ENCODE measurements around the gene AASS.

AASS gene

GRCh38 chr7:122118757-122119156, 25.3 kb downstream of the AASS start:
- no peak for DNase-seq (ENCODE audit: low read depth)

- DNase-seq (ENCODE audit: low read depth) = no peak
Observed at GRCh38 chr7:122103064-122103463, 41.0 kb downstream of the AASS start.

GRCh38 chr7:122100021-122100420, 44.0 kb downstream of the AASS start:
- DNase-seq (ENCODE audit: low read depth) = no peak

DNA sequence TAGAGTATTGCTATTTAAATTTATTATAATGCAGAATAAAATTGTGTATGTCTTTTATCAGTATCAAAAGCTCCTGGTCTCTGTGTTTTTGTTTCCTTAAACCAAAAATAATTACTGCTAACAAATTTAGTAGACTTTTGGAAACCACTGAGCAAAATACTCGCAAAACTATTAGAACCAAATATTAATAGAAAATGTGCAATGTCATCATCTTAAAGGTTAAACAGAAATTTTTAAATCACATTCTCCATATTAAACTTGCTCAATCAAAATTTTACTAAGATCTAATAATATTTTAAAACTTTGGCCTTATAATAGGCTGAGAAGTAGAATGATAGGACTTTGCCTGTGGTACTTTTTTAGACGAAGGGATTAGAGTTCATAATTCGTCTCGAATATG, 48.4 kb downstream of the AASS start:
- DNase-seq (ENCODE audit: low read depth) = no peak

DNA sequence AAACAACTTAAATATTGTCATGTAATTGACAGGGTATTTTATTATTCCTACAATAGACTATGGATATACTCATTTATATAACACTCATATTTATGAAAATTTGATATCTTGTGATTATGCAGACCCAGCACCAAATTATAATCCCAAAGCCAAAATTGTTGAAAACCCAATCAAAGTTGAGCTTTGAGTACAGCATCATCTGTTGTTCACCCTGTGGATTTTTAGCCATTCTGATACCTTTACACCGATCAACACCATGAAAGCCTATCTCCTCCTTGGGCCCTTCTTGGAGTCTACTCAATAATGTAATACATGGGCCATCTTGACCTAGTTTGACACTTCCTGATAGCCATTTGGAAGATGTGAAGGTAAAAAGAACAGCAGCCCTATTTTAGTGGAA, 49.5 kb downstream of the AASS start:
- no peak for DNase-seq (ENCODE audit: low read depth)

DNA sequence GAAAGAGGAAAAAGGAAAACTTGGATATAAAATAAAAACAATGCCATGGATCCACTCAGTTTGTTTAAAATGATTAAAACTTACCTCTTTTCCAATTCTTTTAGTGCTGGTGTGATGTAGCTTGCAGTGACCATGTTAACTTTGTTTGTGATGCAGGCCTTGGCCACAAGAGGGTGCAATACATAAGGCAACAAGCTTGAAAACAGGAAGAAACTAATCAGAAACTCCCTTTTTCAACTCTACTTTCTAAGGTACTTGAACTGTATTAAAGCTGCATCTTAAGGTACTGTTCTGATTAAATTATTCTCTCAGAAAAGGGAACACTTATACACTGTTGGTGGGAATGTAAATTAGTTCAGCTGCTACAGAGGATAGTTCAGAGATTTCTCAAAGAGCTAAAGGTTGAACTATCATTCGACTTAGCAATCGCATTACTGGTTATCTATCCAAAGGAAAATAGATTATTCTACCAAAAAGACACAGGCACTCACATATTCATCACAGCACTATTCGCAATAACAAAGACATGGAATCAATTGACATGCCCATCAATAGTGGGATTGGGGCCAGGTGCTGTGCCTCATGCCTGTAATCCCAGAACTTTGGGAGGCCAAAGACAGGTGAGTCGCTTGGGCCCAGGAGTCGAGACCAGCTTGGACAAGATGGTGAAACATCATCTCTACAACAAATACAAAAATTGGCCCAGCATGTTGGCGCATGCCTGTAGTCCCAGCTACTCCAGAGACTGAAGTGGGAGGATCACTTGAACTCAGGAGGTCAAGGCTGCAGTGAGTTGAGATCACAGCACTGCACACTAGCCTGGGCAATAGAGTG, 50.9 kb downstream of the AASS start:
- DNase-seq (ENCODE audit: low read depth) = peak; percentile 16

- DNase-seq (ENCODE audit: low read depth) = no peak
Observed at GRCh38 chr7:122082670-122083069, 61.4 kb downstream of the AASS start.

DNA sequence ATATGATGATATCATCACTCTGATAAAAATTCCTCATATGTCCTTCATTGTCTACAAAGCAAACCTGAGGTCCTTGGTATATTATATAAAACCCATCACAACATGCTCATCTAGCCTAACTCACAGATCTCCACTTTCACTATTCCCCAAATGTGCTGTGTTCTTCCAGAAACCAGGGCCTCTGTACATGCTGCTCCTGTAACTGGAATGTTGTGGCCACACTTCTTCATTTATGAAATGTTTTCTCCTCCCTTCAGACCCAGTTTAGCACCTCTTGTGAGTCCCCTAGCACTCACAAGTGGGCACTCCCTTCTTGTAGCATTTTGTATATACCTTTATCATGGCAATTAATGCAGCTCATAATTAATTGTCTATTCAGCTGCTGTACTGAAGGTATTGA, 61.9 kb downstream of the AASS start:
- DNase-seq (ENCODE audit: low read depth) = no peak

DNA sequence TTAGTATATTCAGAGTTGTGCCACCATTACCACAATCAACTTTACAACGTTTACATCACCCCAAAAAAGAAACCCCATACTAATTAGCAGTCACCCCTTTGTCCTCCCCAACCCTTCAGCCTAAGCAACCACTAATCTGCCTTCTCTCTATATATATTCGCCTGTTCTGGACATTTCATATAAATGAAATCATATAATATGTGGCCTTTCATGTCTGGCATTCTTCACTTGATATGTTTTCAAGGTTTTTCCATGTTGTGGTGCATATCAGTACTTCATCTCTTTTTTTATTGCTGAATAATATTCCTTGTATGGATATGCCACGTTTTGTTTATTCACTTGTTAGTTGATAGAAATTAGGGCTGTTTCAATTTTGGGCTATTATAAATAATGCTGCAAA, 70.4 kb downstream of the AASS start:
- no peak for DNase-seq (ENCODE audit: low read depth)

DNA sequence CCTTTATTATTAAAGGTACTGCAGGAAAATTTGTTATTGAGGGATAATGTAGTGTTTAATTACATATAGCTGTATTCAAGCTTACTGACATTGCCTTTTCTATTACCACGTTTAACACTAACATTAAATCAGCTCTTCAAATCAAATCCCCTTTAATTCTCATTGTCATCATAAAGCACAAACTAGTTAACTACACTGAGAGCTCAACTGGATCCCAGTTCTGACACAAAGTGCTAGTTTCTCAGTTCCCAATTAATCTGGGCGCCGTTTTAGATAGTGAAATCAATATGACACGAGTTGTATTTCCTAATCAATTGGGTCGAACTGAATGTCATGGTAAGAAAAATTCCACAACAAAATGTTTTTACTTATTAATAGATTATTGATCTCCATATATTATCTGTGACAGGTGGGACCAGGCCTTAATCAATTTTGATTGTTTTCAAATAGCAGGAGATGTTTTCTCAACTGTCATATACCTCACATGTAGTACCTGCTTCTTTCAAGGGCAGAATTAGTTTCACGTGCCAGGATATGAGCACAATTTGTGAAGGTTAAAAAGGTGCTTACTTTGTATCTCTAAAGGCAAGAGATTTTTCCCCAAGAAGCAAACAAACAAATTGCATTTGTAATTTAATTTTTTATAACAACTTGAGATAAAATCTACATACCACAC, 71.0 kb downstream of the AASS start:
- no peak for DNase-seq (ENCODE audit: low read depth)

DNA sequence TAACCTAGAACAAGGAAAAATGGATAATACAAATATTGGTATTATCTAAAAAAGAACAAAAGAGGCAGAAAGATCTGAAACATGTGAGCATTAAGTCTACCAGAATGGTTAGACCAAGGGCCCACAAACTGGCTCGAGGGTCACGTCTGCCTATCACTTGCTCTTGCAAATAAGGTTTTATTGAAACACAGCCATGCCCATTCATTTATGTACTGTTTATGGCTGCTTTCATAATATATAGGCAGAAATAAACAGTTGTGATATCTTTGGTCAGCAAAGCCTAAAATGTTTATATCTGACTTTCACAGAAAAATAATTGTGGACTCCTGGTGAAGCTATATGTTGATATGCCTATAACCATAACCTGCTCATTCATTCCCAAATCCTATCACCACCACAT, 71.8 kb downstream of the AASS start:
- DNase-seq (ENCODE audit: low read depth) = no peak

DNA sequence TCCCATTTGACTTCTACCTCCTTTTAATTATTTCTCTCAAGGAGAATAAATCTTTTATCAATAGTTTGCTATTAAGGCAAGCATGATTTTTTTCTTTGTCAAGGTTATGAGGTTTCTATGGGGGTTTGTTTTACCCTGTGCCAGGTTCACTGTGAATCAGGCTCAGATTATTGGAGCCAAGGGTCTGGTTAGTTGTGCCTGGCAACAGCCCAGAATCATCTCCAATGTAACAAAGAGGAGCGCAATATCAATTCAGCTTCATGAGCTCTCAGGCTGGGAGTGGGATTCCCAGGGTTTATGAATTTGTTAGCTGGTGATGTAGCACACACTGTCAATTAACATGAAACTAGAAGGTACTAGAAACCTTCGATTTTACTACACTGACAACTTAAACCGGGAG, 73.2 kb downstream of the AASS start:
- no peak for DNase-seq (ENCODE audit: low read depth)

DNA sequence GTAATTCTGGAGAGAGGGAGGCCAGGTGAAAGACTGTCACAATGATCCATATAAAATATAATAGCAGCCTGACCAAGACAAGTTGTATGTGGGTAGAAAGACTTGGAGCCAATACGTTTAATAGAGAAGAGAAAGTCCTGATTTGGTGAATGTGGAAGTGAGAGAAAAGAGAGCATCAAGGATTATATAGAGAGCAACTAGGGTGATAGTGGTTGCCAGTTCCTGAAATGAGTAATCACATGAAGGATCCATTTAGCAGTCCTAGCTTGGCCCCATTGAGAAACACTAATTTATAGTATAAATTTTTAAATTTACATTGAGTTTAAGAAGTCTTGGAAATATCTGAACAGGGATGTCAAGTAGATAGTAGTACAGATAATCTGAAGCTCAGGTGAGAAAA, 74.0 kb downstream of the AASS start:
- no peak for DNase-seq (ENCODE audit: low read depth)

DNA sequence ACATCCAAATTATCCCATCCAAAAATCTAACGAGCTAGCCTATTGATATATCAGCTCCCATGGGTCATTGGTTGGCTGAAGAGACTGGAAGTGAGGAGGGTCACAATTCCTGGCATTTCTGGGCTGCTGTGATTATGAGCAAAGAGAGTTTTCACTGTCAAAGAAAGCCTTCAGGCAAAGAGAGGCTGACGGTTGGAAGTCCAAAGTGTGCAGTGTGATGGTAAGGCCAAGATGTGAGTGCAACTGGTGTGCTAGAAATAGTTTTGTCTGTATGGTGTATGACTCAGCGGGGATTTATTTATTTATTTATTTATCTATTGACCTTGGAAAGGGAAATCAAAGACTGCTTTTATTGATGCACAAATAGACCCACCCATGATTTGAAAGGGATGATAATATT, 75.0 kb downstream of the AASS start:
- no peak for DNase-seq (ENCODE audit: low read depth)

- DNase-seq (ENCODE audit: low read depth) = no peak
Observed at GRCh38 chr7:122068046-122068445, 76.0 kb downstream of the AASS start.

- DNase-seq (ENCODE audit: low read depth) = no peak
Observed at GRCh38 chr7:122067077-122067476, 77.0 kb downstream of the AASS start.

DNA sequence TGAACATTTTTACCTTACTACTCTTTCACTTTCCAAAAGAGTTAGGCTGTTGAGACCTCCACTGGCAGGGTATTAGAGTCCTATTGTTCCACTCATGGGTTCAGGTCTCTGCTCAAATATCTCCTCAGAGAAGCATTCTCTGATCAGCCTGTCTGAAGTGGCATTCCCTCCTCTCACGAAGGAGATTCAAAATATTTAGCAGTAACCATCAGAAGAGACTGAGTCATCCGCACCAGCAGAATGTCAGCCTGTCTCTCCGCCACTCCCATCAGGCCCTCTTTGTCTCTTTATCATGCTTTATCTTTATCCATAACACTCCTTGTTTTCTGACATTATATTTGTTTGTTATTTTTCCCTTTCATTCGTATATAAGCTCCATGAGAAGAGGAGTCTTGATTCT, 79.1 kb downstream of the AASS start:
- DNase-seq (ENCODE audit: low read depth) = no peak

DNA sequence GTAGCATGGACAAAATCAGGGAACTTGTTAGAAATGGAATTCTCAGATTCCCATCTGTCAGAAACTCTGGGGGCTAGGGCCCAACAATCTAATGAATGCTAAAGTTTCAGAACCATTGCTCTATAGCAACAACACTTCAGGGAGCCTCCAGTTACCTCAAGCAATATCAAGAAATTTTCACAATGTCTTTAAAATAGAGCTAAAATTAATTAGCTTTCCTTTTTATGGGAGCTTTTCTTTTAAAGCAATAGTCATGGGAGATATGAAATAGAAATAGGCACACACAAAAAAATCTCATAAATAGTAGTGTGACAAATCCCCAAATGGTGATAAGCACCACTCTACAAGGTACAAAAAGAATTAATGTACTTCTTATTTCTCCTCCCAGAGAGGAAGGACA, 80.9 kb downstream of the AASS start:
- no peak for DNase-seq (ENCODE audit: low read depth)

GRCh38 chr7:122059542-122059941, 84.5 kb downstream of the AASS start:
- DNase-seq (ENCODE audit: low read depth) = no peak

- no peak for DNase-seq (ENCODE audit: low read depth)
Observed at GRCh38 chr7:122056977-122057376, 87.1 kb downstream of the AASS start.

- no peak for DNase-seq (ENCODE audit: low read depth)
Observed at GRCh38 chr7:122055073-122055472, 89.0 kb downstream of the AASS start.

DNA sequence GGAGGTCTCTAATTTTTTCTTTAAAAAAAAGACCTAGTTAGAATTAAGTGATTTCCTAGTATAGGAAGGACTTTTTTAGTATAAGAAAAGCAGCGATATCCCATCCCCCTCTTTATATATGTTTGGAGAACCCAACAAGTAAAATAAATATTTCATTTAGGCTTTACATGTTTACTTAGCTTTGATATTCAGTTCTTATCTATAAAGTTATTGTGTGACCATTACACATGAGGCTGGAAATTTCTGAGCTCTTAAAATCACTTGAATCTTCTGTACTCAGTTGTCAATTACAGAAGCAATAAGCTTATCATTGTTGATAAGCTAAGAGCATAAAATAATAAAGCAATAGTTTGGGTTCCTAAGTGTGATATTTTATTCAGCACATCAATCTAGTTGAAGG, 89.7 kb downstream of the AASS start:
- no peak for DNase-seq (ENCODE audit: low read depth)

GRCh38 chr7:122046402-122046801, 97.6 kb downstream of the AASS start:
- DNase-seq (ENCODE audit: low read depth) = no peak

- no peak for DNase-seq (ENCODE audit: low read depth)
Observed at GRCh38 chr7:122040147-122040546, 103.9 kb downstream of the AASS start.

All from HS-5 (cell line).